PFSK-1 (cell line): ENCODE data around the gene CD247.

Source experiments
- FOXP2 ChIP-seq: optimal IDR thresholded peaks from 2 replicates; pipeline ENCODE3; 2011; ENCODE audit warnings: borderline replicate concordance, control low read depth, inconsistent platforms; ENCODE audit not compliant: insufficient read depth; ENCODE audit errors: extremely low read length, extremely low read depth
- POLR2AphosphoS5 ChIP-seq: IDR thresholded peaks from 2 replicates; pipeline ENCODE4 v1.6.1; 2012; ENCODE audit warnings: low read depth, mild to moderate bottlenecking, control low read depth, low read length, moderate library complexity
- REST ChIP-seq, 2 experiments: IDR thresholded peaks; 2 replicates each; pipeline versions ENCODE4 v1.6.1 to v1.8.0; 2011 to 2012; ENCODE audit warnings: low read depth in 2 of 2, low read length in 2 of 2, control low read depth in 1 of 2, inconsistent platforms in 1 of 2, mild to moderate bottlenecking in 1 of 2, moderate library complexity in 1 of 2; ENCODE audit not compliant: insufficient read depth in 1 of 2

- peak; percentile 57; the same call in 1 of the 2 replicates for TF ChIP-seq POLR2AphosphoS5
- TF ChIP-seq FOXP2: no peak
- TF ChIP-seq REST (IDR thresholded peaks at IDR 0.05; ENCODE audit: insufficient read depth in 1 of 2, low read depth in 2 of 2, low read length in 2 of 2): no peak
These were observed 35.1 kb upstream of the CD247 start, which contains the start of gene CREG1 for GRCh38 chr1:167553136-167554027.
